ACC112 (cell line): ENCODE data around the gene ZNF420.
A peak's percentile ranks its signal among the peaks of the same experiment; 100 is the strongest.
"Not testable (repeated sequence)": the region's sequence is repeated elsewhere in the genome, so short reads cannot be mapped to it uniquely, and the experiment has no call there.

ENCODE experiments used
- H2AFZ ChIP-seq: fragments of 200-600 bp; sonication (generic); one replicate; pipeline ENCODE4 v1.6.0; 2017; ENCODE audit warnings: antibody characterized with exemption, low read length; ENCODE audit not compliant: unreplicated experiment
- H3K27ac ChIP-seq: fragments of 200-600 bp; sonication (generic); 2 replicates; pipeline ENCODE4 v1.5.1; 2014; ENCODE audit warnings: low read depth, mild to moderate bottlenecking, antibody characterized with exemption, low read length, moderate library complexity
- H3K27me3 ChIP-seq: fragments of 200-600 bp; sonication (generic); 2 replicates; pipeline ENCODE4 v1.6.1; 2014; ENCODE audit warnings: mild to moderate bottlenecking, antibody characterized with exemption, low read length, moderate library complexity, mixed read lengths; ENCODE audit not compliant: insufficient read depth
- H3K36me3 ChIP-seq: fragments of 200-600 bp; sonication (generic); 2 replicates; pipeline ENCODE4 v1.6.1; 2016; ENCODE audit warnings: mild to moderate bottlenecking, antibody characterized with exemption, low read length, moderate library complexity, mixed read lengths; ENCODE audit not compliant: insufficient read depth
- H3K4me1 ChIP-seq: fragments of 200-600 bp; sonication (generic); one replicate; pipeline ENCODE4 v1.6.1; 2016; ENCODE audit warnings: low read length, mixed read lengths; ENCODE audit not compliant: insufficient read depth, unreplicated experiment, control insufficient read depth
- H3K4me3 ChIP-seq: fragments of 200-600 bp; sonication (generic); 2 replicates; pipeline ENCODE4 v1.5.1; 2014; ENCODE audit warnings: mild to moderate bottlenecking, low read depth, low read length
- H3K79me2 ChIP-seq: fragments of 200-600 bp; sonication (generic); one replicate; pipeline ENCODE4 v1.6.0; 2016; ENCODE audit warnings: low read length; ENCODE audit not compliant: control insufficient read depth, unreplicated experiment, insufficient read depth

The ZNF420 gene

GRCh38 chr19:37077934-37078716 lies at the start of gene ZNF420:
ZNF420 (plus strand) TSS chr19:37078433; CDS start chr19:37089119, 10,686 bp downstream.
- no peak within 1 kb of the TSS for H3K27ac ChIP-seq
- H3K79me2 ChIP-seq, result peaks cover 18% of the 10 kb centered on the region
- H2AFZ ChIP-seq, result peak within 1 kb of the TSS; percentile 99
- peaks cover 8% of the 10 kb centered on the region; the same call in 1 of the 2 replicates for H3K36me3 ChIP-seq
- no peaks in the 10 kb centered on the region for H3K4me1 ChIP-seq
- no peaks in the 10 kb centered on the region for H3K27me3 ChIP-seq
- H3K4me3 ChIP-seq, result peak within 1 kb of the TSS; percentile 88

GRCh38 chr19:37045140-37045539 lies 33.1 kb upstream of the ZNF420 start:
- H3K36me3 ChIP-seq, result no peaks in the 10 kb centered on the region
- H3K4me3 ChIP-seq, result no peak overlapping the region
- no peaks in the 10 kb centered on the region for H3K4me1 ChIP-seq
- H3K27me3 ChIP-seq, result no peaks in the 10 kb centered on the region
- H3K79me2 ChIP-seq, result no peaks in the 10 kb centered on the region
- H3K27ac ChIP-seq, result no peak overlapping the region
- no peak overlapping the region for H2AFZ ChIP-seq

GRCh38 chr19:37055330-37055729 lies 22.9 kb upstream of the ZNF420 start:
- Histone ChIP-seq H3K4me1 (no peaks in the 10 kb centered on the region), H3K27ac (no peak overlapping the region), H3K36me3 (no peaks in the 10 kb centered on the region), H2AFZ (no peak overlapping the region), H3K27me3 (no peaks in the 10 kb centered on the region), H3K4me3 (no peak overlapping the region), H3K79me2 (no peaks in the 10 kb centered on the region)

- no peaks in the 10 kb centered on the region for H3K36me3 ChIP-seq
- H3K27me3 ChIP-seq, result no peaks in the 10 kb centered on the region
- H3K79me2 ChIP-seq, result no peaks in the 10 kb centered on the region
- no peak overlapping the region for H3K4me3 ChIP-seq
- no peak overlapping the region for H2AFZ ChIP-seq
- no peak overlapping the region for H3K27ac ChIP-seq
- no peaks in the 10 kb centered on the region for H3K4me1 ChIP-seq
Observed at GRCh38 chr19:37056776-37057175, 21.5 kb upstream of the ZNF420 start.

DNA sequence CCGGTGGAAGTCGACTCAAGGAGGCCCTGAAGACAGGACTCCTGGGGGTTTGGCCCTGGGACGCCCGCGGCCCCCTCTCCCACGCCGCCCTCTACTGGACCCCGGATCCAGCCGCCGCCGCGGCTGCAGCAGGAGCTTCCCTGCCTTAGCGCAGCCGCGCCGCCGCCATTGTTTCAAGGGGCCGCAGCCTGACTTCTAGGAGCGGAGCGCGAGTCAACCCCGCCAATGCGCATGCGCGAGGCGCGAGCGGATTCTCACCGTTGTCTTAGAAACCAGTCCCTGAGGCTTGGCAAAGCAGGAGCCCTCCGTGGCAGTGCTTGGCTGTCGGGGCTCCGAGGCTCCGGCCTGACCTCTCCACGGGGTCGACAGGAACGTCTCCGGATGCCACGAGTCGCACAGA lies 19.1 kb upstream of the ZNF420 start:
- H3K27ac ChIP-seq, result no peak overlapping the region
- H3K27me3 ChIP-seq, result no peaks in the 10 kb centered on the region
- no peaks in the 10 kb centered on the region for H3K4me1 ChIP-seq
- H3K79me2 ChIP-seq, result no peaks in the 10 kb centered on the region
- no peaks in the 10 kb centered on the region for H3K36me3 ChIP-seq
- H3K4me3 ChIP-seq, result no peak overlapping the region
- no peak overlapping the region for H2AFZ ChIP-seq

DNA sequence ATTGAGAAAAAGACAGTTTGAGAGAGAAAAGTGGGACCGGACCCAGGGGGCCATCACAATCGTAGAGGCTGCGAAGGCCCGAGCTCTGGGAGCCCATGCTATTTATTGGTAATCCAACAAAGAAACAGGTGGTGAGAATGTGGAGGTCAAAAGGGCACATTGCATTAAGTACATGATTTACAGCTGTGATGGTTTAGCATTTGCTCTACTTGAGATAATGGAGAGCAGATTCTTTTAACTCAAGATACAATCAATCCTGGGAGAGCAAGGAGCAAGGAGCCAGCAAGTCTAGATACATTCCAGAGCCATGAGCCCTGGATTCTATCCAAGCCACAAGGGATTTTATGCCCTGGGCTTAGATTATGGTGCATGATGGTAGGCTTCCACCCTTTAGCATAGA lies 13.3 kb upstream of the ZNF420 start:
- H2AFZ ChIP-seq, H3K27ac ChIP-seq, H3K27me3 ChIP-seq, H3K79me2 ChIP-seq, H3K4me3 ChIP-seq, H3K36me3 ChIP-seq, H3K4me1 ChIP-seq: not testable (repeated sequence)

- Histone ChIP-seq H2AFZ (no peak overlapping the region), H3K36me3 (peaks cover 3% of the 10 kb centered on the region), H3K27ac (no peak overlapping the region), H3K79me2 (peaks cover 8% of the 10 kb centered on the region), H3K4me3 (no peak overlapping the region), H3K27me3 (no peaks in the 10 kb centered on the region), H3K4me1 (no peaks in the 10 kb centered on the region)
Observed at GRCh38 chr19:37074111-37074510, 4.1 kb upstream of the ZNF420 start.

- Histone ChIP-seq H3K79me2 (peaks cover 16% of the 10 kb centered on the region), H3K27ac (no peak overlapping the region), H3K4me1 (no peaks in the 10 kb centered on the region), H2AFZ (no peak overlapping the region), H3K36me3 (no peaks in the 10 kb centered on the region; the same call in 1 of the 2 replicates), H3K4me3 (no peak overlapping the region), H3K27me3 (no peaks in the 10 kb centered on the region)
Observed at GRCh38 chr19:37074819-37075362, 3.3 kb upstream of the ZNF420 start.

GRCh38 chr19:37076524-37076923 lies 1.7 kb upstream of the ZNF420 start:
- H3K36me3 ChIP-seq, H2AFZ ChIP-seq, H3K27ac ChIP-seq, H3K27me3 ChIP-seq, H3K4me1 ChIP-seq, H3K4me3 ChIP-seq: not testable (repeated sequence)
- H3K79me2 ChIP-seq, result peaks cover 18% of the 10 kb centered on the region

DNA sequence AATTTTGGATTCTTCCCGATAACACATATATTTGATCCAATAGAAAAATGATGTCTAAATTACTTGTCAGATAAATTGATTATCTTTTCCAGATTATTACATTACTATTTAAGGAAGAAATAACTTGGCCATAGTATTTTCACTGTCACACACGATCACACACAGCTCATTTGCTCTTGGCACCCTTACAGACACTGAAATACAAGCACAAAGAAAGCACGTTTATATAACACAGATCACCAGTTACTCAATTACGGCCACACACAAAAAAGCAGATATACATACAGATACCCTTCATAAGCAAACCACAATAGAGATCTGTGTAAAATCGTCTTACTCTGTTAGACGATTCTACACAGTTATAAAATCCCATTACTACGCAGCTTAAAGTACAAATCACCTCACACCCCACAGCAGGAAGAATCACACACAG lies 716 bp upstream of the ZNF420 start:
- Histone ChIP-seq H3K4me1 (no peaks in the 10 kb centered on the region), H3K27ac (no peak overlapping the region), H3K36me3 (peaks cover 7% of the 10 kb centered on the region; the same call in 1 of the 2 replicates), H3K4me3 (peak overlapping the region; percentile 88), H3K27me3 (no peaks in the 10 kb centered on the region), H2AFZ (peak overlapping the region; percentile 51), H3K79me2 (peaks cover 18% of the 10 kb centered on the region)

- H3K79me2 ChIP-seq, result peaks cover 18% of the 10 kb centered on the region
- no peaks in the 10 kb centered on the region for H3K4me1 ChIP-seq
- H3K27ac ChIP-seq, result no peak overlapping the region
- no peaks in the 10 kb centered on the region for H3K27me3 ChIP-seq
- H3K36me3 ChIP-seq, result peaks cover 8% of the 10 kb centered on the region; the same call in 1 of the 2 replicates
- H2AFZ ChIP-seq, result peak overlapping the region; percentile 99
- H3K4me3 ChIP-seq, result peak overlapping the region; percentile 88
Observed at GRCh38 chr19:37078717-37079032, 442 bp downstream of the ZNF420 start.
